GM18507 (cell line): ENCODE measurements around the gene TMX2.
"Not testable (repeated sequence)": the region's sequence is repeated elsewhere in the genome, so short reads cannot be mapped to it uniquely, and the experiment has no call there.

Experiments
- DNase-seq: peaks from one replicate; pipeline ENCODE4 v3.0.0; 2011; ENCODE audit warnings: low read depth; ENCODE audit not compliant: insufficient read length; ENCODE audit errors: extremely low spot score
- FAIRE-seq: peaks from 2 replicates; lab custom pipeline; 2011; peaks lifted over from hg19 to GRCh38; lab: Jason Lieb, UNC

TMX2 gene

DNA sequence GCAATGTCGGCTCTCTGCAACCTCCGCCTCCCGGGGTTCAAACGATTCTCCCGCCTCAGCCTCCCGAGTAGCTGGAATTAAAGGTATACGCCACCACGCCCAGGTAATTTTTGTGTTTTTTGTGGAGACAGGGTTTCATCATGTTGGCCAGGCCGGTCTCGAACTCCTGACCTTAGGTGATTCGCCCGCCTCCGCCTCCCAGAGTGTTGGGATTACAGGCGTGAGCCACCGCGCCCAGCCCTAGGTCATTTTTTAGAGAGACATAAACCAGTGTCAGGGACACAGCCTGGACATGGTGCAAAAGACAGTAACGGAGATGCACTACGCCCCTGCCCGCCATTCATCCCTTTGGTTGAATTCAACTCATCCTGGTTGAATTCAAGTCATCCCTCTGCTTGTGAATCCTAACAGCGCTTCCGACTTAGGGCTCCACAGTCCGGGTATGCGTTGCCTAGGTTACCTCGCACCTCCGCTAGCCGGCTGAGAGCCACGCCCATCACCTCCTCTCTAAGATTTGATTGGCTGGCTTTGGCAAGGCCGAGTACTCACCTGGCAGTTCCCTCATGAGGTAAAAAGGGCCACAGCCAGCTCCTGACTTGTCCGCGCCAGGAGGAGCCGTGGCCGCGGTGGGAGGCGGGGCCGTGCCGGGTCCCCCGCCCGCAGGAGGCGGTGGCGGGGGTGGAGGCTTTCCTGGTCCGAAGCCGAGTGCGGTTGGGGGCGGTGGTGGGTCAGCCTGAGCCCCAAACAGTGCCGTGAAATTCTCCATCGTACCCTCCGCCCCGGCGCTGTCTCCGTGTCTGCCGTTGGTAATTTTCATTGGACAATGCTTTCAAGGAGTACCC is 758 bp upstream of the TMX2 start, which contains the start of gene MED19:
TSS of gene MED19 (minus strand) at position 802 of the 842 bp plus-strand sequence. CDS start at position 766, 36 bp downstream.
- DNase-seq (peak; percentile 58), FAIRE-seq (no peak)

DNA sequence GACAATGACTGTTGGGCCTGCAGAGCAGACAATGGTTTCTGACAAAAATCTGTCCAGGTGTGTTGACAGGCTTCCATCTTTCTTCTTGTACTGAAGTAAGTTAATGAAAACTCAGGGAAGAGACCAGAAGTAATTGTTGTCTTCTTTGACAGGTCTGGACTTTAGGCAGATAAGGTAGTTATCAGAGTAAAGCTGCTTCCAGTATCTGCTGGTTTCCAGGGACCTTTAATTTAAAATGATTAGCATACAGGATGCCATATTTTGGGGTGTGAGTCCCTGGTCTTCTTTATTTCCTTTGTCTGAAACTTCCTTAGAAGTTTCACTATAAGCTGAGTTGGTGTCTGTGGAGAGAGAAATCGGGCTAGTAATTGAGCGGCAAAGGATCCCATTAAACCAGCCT is 1.4 kb downstream of the TMX2 start:
- FAIRE-seq, result no peak

DNA sequence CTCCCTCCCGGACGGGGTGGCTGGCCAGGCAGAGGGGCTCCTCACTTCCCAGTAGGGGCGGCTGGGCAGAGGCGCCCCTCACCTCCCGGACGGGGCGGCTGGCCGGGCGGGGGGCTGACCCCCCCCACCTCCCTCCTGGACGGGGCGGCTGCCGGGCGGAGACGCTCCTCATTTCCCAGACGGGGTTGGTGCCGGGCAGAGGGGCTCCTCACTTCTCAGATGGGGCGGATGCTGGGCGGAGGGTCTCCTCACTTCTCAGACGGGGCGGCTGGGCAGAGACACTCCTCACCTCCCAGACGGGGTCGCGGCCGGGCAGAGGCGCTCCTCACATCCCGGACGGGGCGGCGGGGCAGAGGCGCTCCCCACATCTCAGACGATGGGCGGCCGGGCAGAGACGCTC is 4.3 kb downstream of the TMX2 start:
- not testable (repeated sequence) for DNase-seq, FAIRE-seq

More for the DNA sequence above, 1.4 kb downstream of the TMX2 start:
- no peak for DNase-seq

DNA sequence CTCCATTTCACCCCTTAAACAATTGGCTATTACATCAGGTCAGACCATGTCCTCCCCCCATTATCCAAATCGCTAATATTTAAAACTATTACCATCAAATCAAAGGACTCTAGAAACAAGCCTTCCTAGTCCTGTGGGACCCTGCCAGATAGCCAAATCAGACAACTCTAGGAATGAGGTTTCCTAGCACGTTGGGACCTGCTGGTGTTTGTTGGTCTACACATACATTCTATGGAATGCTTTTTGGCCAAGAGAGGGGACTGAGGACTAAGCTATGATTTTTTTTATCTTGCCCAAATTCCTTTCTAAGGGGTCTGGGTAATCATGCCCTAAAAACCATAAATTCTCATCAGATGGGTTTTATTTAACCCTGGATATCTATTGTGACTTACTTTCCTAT is 14.8 kb downstream of the TMX2 start:
- DNase-seq (no peak), FAIRE-seq (no peak)

DNA sequence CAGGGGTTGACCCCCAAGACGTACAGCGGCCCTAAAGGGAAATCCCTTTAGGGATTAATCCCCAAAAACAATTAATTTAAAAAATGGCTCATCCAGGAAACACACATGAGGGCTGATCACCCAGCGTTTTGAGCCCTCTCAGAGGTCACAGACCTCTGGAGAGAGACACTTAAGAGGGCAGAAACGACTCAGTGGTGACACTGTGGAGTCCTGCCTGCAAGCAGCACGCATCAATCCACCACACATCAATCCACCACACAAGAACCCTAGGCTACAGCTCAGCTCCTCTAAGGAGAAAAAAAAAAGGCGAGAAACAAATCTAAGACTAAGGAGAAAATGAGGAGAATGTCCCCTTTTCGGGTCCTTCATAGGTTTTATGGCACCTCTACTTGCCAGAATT is 16.4 kb downstream of the TMX2 start:
- FAIRE-seq (no peak), DNase-seq (no peak)

DNA sequence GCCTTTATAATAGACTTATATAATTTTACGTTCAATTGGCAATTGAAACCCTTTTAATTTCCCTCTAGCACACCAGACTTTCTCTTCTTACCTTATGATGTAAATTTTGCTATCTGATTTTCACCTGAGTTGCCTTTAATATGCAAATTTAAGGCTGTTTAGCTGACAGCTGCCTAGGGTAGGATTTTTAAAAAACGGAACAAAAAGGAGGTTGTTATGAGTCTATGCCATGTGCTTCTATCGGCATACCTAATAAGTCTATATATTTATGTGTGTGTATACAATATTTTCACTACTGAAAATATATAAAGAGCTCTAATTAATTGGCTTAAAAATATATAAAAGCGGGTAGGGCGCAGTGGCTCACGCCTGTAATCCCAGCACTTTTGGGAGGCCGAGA is 17.1 kb downstream of the TMX2 start:
- DNase-seq (no peak), FAIRE-seq (no peak)

DNA sequence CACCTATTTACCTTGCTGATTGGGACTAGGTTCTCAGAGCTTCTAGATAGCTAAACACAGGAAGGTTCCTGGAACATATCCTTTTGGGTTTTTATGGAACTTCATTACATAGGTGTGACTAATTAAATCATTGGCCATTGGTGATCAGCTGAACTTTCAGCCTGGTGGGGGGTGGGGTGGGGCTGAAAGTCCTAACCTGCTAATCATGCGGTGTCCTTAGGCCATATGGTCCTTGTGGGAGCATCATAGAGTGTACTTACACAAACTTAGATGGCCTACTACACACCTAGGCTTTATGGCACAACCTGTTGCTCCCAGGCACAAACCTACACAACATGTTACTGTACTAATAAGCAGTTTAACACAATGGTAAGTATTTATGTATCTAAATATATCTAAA is 20.3 kb downstream of the TMX2 start:
- no peak for FAIRE-seq

DNA sequence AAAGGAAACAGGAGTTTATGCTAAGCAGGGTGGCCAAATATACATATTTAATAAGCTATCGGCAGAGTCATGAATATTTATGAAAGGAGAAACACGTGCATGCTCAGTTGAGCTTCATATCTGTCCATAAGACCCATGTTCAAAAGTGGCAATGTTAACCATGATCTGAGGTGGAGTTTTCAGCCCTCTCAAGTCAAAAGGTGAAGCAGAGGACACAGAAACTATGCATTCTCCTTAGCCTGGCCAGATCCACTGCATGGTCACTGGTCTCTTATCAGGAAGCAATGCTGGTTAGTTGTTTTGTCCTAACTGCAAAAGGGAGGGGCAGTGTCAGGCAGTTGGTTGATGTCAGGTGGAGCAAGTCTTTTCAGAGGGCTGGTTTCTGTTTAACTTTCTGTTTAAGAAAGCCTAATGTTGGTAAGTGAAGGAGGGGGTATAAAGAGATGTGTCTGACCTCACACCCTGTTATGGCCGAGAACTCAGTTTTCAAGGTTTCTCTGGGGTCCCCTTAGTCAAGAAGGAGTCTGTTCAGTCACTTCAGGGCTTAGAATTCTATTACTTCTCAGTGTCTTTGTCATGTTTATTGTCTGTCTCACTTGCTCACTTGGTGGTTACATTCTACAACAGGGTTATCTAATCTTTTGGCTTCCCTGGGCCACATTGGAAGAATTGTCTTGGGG is 23.4 kb downstream of the TMX2 start:
- DNase-seq (no peak), FAIRE-seq (no peak)

More for the DNA sequence above, 20.3 kb downstream of the TMX2 start:
- DNase-seq, result no peak

DNA sequence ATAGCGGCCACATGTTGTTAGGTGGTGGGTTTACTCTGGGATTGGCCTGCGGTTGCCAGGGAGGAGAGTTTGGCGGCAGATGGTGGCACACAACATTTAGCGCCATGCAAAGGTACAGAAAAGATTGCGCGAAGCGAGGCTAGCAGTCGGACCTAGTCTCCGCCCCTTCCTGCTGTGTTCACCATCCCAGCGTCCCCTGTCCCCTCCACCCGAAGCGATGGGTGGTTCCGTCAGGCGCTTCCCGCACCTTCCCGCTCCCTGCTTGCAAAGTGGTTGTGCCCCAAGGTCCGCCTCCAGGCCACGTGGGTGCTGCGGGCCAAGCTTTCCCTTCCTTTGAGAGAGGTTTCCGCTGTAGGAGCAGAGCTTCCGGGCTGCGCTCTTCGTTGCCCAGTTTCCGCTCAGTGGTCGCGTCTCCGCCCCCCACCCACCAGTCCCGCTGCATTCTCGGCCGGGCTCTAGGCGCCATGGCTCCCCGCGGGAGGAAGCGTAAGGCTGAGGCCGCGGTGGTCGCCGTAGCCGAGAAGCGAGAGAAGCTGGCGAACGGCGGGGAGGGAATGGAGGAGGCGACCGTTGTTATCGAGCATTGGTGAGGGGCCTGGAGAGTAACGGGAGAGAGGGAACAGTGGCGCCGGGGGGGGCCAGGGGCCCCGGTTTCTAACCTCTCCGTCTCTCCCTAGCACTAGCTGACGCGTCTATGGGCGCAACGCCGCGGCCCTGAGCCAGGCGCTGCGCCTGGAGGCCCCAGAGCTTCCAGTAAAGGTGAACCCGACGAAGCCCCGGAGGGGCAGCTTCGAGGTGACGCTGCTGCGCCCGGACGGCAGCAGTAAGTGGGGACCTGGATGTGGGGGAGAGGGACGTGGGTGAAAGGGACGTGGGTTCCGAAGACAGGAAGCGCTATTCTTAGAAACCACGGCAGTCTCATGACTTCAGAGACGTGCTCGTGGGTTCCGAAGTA is 29.0 kb downstream of the TMX2 start, which contains the start of gene SELENOH:
TSS of gene SELENOH (plus strand) at position 360 of the 955 bp plus-strand sequence. CDS start at position 465, 105 bp downstream.
- DNase-seq, result peak; percentile 80
- FAIRE-seq, result peak; percentile 95

DNA sequence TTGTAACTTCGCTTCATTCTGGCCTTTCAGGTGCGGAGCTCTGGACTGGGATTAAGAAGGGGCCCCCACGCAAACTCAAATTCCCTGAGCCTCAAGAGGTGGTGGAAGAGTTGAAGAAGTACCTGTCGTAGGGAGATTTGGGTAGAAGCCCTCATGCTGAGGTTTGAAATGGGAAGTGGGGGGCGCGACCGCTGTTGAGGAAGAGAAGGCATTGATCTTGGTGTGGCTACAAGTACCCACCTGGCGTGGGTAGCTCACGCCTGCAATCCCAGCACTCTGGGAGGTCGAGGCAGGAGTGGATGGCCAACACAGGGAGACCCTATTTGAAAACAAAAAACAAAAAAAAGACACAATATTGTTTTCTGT is 29.7 kb downstream of the TMX2 start:
- DNase-seq (no peak), FAIRE-seq (no peak)

DNA sequence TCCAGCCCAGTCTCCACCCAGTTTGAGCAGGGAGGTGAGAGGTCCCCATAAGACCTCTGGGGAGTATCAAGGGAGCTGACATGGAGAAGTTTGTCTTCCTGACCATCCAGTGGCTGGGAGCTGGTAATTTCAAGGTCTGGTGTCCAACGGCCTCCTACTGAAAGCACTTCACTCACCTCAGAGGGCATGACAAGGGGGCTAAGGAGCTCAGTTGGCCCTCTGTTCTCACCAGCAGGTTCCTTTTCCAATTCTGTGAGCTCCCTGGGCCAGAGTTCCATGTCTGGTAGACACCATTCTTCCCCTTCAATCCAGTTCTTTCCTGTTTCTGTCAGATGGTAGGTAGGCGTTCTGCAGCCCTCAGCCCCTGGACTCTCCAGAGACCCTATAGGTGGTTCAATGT is 32.0 kb downstream of the TMX2 start:
- DNase-seq (no peak), FAIRE-seq (no peak)

DNA sequence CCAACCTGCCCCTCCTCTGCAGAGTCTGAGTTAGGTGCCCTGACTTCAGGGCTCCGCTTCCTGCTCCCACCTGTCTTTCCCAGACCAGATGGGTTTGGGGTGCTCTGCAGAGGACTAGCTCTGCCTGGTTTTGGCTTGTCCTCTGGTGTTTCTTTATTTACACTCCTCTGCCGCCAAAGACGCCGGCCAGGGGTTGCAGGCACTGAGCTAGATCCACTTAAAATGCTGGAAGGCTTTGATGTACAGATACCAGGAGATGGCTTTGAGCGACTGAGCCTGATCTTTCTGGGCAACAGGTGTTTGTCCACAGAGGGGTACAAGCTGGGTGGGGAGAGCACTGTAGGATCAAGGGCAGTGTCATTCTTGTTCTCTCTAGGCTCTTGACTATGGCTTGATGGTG is 32.8 kb downstream of the TMX2 start:
- FAIRE-seq (no peak), DNase-seq (no peak)

DNA sequence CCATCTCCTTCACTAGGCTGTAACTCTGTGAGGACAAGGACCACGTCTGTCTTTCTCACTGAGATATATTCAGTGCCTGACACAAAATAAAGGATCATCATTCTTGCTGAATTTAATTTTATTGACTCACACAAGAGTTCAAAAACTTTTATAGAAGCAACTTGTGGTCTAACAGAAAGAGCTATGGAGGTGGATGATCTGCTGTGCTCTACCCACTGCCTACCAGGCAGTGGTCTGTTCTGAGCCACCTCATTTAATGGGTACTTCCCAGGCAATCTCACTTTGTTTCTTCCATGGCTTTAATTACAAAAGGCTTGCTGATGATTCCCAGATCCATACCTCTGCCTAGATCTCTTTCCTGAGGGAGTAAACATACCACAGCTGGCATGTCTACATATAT is 34.5 kb downstream of the TMX2 start:
- no peak for FAIRE-seq
- no peak for DNase-seq

DNA sequence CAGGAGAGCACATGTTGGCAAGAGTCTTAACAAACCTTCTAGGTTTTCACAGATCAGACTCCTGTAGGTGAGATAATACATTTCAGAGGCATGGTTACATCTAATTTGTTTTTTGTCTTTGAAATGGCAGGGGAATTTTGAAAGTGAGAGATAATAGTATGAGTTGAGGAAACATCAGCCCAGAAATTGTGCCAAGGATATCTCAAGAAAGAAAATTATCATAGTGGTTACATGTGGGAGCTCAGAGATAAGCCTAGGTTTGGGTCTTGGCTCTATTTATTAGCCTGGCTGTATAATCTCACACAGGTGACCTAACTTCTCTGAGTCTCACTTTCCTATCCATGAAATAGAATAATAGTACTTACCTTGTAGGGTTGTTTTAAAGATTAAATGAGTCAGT is 38.8 kb downstream of the TMX2 start:
- DNase-seq (no peak), FAIRE-seq (no peak)

DNA sequence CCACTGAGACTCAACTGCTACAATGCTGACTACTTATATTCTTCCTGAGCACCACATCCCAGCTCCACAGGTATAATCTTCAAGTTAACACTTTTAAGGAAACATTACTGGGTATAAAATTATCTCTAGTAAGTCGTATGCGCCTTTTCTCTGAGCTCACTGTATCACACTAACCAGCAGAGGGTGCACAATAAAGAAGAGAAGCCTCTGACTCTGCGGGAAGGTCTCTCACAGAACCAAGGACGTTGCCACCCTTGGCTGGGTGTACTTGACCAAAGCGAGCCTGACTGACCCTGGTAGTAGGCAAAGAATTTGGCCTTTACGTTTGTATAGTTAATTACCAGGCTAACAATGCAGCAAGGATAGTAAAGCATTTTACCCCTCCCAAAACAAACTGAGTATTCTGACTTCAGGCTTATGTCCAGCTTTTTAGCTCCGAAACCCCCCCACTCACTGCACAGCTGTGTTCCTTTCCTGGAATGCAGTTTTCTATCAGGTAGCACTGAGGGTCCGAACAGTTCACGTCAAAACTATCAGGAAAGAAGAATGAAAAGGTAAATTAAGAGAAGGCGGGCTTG is 39.4 kb downstream of the TMX2 start, which contains the start of gene BTBD18:
TSS of gene BTBD18 (minus strand) at position 144 of the 578 bp plus-strand sequence. CDS start 631 bp downstream, outside the sequence.
- FAIRE-seq, result no peak
- no peak for DNase-seq

DNA sequence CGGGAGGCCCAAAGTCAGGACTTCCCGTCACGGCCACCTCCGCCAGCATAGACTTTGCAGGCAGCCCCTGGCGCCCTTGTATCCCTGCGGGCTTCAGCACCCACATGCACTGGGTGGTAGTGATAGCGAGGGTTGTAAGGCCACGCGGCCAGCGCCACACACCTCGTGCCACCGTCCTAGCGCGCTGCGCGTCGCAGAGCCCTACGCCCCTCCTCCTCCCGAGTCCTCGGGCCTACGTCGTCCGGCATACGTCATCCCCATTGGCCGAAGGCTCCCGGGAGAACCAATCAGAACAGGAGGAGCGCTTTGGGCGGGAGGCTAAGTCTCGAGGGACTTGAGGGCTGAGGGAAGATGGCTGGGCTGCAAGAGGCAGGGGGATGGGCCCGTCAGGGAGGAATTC is 40.6 kb downstream of the TMX2 start:
- DNase-seq (no peak), FAIRE-seq (no peak)

DNA sequence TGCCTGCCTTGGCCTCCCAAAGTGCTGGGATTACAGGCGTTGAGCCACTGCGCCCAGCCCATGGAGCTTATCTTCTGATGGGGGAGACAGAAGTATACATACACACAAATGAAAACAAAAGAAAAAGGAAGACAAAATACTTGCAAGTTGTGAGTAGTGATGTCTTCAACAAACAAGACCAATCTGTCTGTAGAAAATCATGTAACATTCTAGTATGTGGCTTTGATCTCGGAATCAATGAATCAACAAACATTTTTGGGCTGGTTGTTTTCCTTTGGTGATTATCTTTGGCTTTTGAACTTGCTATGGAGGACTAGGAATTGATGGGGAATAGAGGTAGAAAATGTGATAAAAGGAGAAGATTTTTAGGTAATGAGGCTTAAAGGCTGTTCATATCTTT is 45.8 kb downstream of the TMX2 start:
- FAIRE-seq, result no peak
- DNase-seq, result no peak

DNA sequence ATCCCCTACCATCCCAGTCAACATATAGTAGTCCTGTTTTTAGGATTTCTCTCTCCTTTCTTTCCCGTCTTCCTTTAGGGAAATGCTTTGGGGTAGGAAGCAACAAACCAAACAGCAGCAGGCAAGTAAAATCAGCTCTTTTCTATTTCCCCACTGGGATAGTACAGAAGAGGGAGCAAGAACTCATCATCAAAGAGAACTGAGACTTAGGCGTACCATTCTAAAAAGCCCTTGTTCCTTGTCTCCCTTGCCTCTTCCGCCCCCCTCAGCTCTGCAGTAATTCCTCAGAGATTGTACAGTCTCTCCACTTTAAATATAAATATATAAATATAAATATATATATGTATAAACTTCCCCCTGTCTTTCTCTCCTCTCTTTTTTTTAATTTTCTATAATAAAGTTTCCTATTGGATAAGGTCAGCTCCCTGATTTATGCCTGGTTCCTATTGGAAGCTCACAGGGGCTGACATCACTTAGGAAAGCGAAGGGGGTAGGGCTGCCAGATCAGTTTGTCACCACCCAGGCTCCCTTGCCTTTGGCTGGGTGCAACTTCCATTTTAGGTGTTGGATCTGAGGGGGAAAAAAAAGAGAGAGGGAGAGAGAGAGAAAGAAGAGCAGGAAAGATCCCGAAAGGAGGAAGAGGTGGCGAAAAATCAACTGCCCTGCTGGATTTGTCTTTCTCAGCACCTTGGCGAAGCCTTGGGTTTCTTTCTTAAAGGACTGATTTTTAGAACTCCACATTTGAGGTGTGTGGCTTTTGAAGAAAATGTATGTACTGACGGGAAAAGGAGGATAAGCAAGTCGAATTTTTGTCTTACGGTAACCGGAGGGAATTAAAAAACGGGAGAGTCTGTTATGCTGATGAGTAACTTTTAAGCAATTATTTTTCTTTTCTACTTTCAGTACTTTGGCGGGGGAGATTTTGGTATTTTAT is 49.2 kb downstream of the TMX2 start, which contains the start of gene CTNND1:
TSS of gene CTNND1 (plus strand) at position 502 of the 934 bp plus-strand sequence. CDS start 29,677 bp downstream, outside the sequence.
- DNase-seq (no peak), FAIRE-seq (no peak)
